ENCODE results near the gene RBBP8NL. TPM values are rescaled to one million over a fixed set of nuclear protein-coding genes. Genes with fewer than 3 reads are reported as not detected.
A peak's percentile ranks its signal among the peaks of the same experiment; 100 is the strongest.

Gene RBBP8NL
- total RNA-seq, 4 donors from 2014 or later: not detected

DNA sequence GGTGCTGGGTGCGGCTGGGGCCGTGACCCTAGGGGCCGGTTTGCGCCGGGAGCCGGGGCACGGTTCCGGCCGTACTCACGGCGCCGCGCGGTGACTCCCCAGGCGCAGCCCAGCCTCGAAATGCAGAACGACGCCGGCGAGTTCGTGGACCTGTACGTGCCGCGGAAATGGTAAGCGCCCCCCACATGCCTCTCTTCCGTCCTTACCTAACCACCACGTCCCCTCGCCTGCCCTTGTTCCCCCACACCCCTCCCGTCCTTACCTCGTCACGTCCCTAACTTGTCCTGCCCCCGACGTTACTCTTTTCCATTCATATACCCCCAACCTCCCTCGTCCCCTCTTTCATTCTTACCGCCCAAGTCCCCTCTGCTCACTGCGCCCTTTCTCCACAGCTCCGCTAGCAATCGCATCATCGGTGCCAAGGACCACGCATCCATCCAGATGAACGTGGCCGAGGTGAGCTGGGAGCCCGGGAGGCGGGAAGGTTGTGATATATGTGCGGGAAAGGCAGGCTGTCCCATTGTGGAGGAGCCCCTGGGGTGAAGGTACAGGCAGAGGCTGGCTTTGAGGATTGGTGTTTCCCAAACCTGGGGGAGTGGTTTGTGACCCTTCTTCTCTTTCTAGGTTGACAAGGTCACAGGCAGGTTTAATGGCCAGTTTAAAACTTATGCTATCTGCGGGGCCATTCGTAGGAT lies 40.0 kb downstream of the RBBP8NL start:
- Histone ChIP-seq H3K27me3 (no peaks in the 10 kb centered on the region), H3K9me3 (no peaks in the 10 kb centered on the region), H3K4me1 (peaks cover 27 to 41% (median 34%) of the 10 kb centered on the region in 4 donors), H3K27ac (replicated peaks in 1 of 4) (peak overlapping the region; percentile 90 to 97 (median 93)), H3K36me3 (peaks cover 0 to 47% (median 42%) of the 10 kb centered on the region in 4 donors), H3K4me3 (peak overlapping the region; percentile 85 to 100 (median 91))
- WGBS: 4% methylated on average over 45 of the region's 47 CpGs
- no peak for DNase-seq (ENCODE audit: extremely low spot score)
- TF ChIP-seq, protein P1, sequence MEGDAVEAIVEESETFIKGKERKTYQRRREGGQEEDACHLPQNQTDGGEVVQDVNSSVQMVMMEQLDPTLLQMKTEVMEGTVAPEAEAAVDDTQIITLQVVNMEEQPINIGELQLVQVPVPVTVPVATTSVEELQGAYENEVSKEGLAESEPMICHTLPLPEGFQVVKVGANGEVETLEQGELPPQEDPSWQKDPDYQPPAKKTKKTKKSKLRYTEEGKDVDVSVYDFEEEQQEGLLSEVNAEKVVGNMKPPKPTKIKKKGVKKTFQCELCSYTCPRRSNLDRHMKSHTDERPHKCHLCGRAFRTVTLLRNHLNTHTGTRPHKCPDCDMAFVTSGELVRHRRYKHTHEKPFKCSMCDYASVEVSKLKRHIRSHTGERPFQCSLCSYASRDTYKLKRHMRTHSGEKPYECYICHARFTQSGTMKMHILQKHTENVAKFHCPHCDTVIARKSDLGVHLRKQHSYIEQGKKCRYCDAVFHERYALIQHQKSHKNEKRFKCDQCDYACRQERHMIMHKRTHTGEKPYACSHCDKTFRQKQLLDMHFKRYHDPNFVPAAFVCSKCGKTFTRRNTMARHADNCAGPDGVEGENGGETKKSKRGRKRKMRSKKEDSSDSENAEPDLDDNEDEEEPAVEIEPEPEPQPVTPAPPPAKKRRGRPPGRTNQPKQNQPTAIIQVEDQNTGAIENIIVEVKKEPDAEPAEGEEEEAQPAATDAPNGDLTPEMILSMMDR (IDR thresholded peaks at IDR 0.05): no peak
- no peak for TF ChIP-seq POLR2A (IDR thresholded peaks at IDR 0.05; ENCODE audit: low read depth)
- no peak for TF ChIP-seq EP300 (IDR thresholded peaks at IDR 0.05)
- TF ChIP-seq POLR2AphosphoS5 (IDR thresholded peaks at IDR 0.05): no peak
- intact Hi-C loops (cut with DNase I): no loop called here

DNA sequence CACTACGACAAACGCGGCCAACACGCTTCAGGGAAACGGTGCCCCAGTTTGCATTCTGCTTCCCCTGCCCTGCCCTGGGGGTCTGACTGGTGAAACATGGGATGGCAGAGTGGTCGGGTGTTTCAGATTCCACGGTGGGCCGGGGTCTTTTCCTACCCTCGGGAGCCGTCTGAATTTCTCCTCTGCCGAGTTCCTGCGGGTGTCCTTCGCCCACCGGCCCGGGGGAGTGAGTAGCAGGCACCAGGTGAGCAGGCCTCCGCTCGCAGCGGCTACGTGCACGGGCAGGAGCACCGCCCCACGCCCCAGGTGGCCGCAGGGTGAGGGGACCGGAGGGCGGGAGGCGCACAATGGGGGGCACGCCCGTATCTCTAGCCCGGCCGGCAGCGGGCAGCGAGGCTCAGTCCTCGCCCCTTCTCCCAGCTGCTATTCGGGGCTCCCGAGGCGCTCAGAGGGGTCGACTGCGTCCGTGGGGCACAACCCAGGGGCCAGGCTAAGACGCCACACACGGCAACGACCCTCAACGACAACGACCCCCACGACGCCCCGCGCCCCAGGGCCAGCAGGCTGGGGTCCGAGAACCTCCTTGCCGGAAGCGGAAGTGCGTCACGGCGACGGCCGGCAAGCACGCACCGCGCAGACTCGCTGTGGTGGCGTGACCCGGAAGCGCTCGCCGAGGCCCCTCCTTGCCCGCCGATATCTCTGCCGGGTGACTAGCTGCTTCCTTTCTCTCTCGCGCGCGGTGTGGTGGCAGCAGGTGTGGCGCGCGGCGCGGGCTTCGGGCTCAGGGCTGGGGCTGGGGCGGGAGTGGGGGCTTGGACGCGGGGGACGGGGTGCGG lies 40.7 kb downstream of the RBBP8NL start, which contains the start of gene RPS21:
TSS of gene RPS21 (plus strand) at position 721 of the 836 bp plus-strand sequence. CDS start 236 bp downstream, outside the sequence.
- Histone ChIP-seq H3K9me3 (no peaks in the 10 kb centered on the region), H3K27ac (replicated peaks in 1 of 4) (peak within 1 kb of the TSS; percentile 90 to 97 (median 93)), H3K4me1 (peaks cover 30 to 43% (median 36%) of the 10 kb centered on the region in 4 donors), H3K27me3 (no peaks in the 10 kb centered on the region), H3K36me3 (peaks cover 0 to 39% (median 35%) of the 10 kb centered on the region in 4 donors), H3K4me3 (peak within 1 kb of the TSS; percentile 85 to 100 (median 91))
- TF ChIP-seq POLR2A (IDR thresholded peaks at IDR 0.05; ENCODE audit: low read depth): peak; percentile 96
- TF ChIP-seq, protein P1 (IDR thresholded peaks at IDR 0.05): peak in 2 of 3 experiments; percentile 21 to 28
- no peak for TF ChIP-seq EP300 (IDR thresholded peaks at IDR 0.05)
- peak; percentile 98 to 99 for TF ChIP-seq POLR2AphosphoS5 (IDR thresholded peaks at IDR 0.05)
- peak; percentile 98 for DNase-seq (ENCODE audit: extremely low spot score)
- 2% methylated on average over 9 of the region's 83 CpGs for WGBS
- intact Hi-C loops (cut with DNase I): no loop called here

DNA sequence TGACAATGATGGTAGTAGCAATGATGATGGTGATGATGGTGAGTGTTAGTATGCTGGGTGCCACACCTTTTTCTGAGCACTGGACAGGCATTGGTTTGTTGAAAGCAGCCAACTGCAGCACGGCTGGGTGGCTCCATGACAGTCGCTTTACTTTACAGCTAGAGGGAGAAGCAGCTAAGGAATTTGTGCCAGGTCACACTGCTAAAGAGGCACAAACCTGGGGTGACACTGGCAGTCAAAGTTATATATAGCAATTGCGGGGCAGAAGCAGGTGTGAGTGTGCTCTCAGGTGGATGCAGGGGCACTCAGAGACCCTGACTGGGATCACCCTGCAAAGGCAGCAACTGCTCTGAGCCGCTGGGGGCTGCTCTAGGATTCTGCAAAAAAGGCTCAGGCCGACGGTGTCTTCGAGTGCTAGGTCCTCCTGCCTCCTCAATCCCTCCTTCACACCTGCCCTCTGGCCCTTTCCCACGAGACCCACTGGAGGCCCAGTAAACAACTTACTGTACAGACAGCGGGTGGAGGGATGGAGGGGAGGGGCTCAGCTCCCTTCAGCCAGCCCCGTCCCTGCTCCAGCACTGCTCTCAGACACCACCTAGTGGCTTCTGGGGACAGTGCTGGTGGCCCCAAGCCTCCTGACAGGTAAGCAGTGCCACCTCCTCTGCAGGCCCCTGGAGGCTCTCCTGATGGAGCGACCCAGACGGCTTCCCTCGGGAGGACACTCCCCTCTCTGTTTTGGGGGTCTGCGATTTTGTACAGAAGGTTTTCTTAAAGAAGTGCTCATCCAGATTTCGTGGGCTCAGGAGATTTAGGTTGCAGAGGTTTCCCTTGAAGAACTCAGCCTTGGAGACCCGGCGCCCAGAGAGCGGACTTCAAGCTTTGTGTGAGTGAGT lies 44.8 kb downstream of the RBBP8NL start:
- 35% methylated on average over 13 of the region's 18 CpGs for WGBS
- DNase-seq (ENCODE audit: extremely low spot score): no peak
- Histone ChIP-seq H3K27me3 (no peaks in the 10 kb centered on the region), H3K4me1 (peaks cover 43 to 60% (median 53%) of the 10 kb centered on the region in 4 donors), H3K4me3 (no peak overlapping the region), H3K27ac (replicated peaks in 1 of 4) (peak overlapping the region; percentile 20 to 77 (median 49)), H3K9me3 (no peaks in the 10 kb centered on the region), H3K36me3 (no peaks in the 10 kb centered on the region)
- intact Hi-C loops (cut with DNase I): no loop called here
- TF ChIP-seq POLR2AphosphoS5 (IDR thresholded peaks at IDR 0.05) (peak; percentile 29 to 63), POLR2A (IDR thresholded peaks at IDR 0.05; ENCODE audit: low read depth) (no peak)
- TF ChIP-seq, protein P1 (IDR thresholded peaks at IDR 0.05): peak; percentile 84 to 97 (median 91)

DNA sequence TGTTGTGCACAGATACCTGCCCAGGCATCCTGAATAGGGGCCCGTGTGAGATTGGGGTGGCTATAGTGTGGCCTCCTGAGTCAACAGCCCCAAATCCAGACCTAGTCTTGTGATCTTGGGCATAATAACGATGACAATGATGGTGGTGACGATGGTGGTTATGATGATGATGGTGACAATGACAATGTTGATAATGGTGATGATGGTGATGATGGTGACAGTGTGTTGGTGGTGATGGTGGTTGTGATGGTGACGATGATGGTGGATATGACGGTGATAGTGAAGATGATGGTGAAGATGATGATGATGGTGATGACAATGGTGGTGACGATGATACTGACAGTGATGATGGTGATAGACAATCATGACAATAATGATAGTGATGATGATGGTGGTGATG lies 45.5 kb downstream of the RBBP8NL start:
- no peaks in the 10 kb centered on the region for H3K9me3 ChIP-seq
- DNase-seq (ENCODE audit: extremely low spot score): no peak
- H3K27ac ChIP-seq (replicated peaks in 1 of 4): peak overlapping the region; percentile 54 to 77 (median 67)
- no peak for TF ChIP-seq EP300 (IDR thresholded peaks at IDR 0.05)
- no peak for TF ChIP-seq POLR2A (IDR thresholded peaks at IDR 0.05; ENCODE audit: low read depth)
- TF ChIP-seq, protein P1 (IDR thresholded peaks at IDR 0.05): no peak
- no peak for TF ChIP-seq POLR2AphosphoS5 (IDR thresholded peaks at IDR 0.05)
- H3K27me3 ChIP-seq: no peaks in the 10 kb centered on the region
- H3K36me3 ChIP-seq: no peaks in the 10 kb centered on the region
- intact Hi-C loops (cut with DNase I): no loop called here
- H3K4me3 ChIP-seq: no peak overlapping the region
- WGBS: 84% methylated on average over 6 of the region's 6 CpGs
- peaks cover 47 to 63% (median 57%) of the 10 kb centered on the region in 4 donors for H3K4me1 ChIP-seq

All from esophagus muscularis mucosa (tissue), 4 donors.